GM21723 (cell line): ENCODE data around the gene GGT7.
"Not testable (repeated sequence)": the region's sequence is repeated elsewhere in the genome, so short reads cannot be mapped to it uniquely, and the experiment has no call there.

Experiments
- ATAC-seq: cut with Tn5 transposase; IDR thresholded peaks from one replicate; pipeline ENCODE4 v1.9.1; 2021; ENCODE audit warnings: mild to moderate bottlenecking, moderate library complexity; ENCODE audit not compliant: unreplicated experiment

GGT7 gene

GRCh38 chr20:34872622-34873224, at the start of gene GGT7:
GGT7 (minus strand) TSS chr20:34872856; CDS start chr20:34872815, 41 bp downstream.
- ATAC-seq = peak; percentile 52

GRCh38 chr20:34921436-34921835, 48.8 kb upstream of the GGT7 start:
- no peak for ATAC-seq

GRCh38 chr20:34920055-34920454, 47.4 kb upstream of the GGT7 start:
- ATAC-seq = no peak

- no peak for ATAC-seq
Observed at GRCh38 chr20:34916774-34917354, 44.2 kb upstream of the GGT7 start.

GRCh38 chr20:34915749-34916455, 43.2 kb upstream of the GGT7 start:
- ATAC-seq = no peak

- no peak for ATAC-seq
Observed at GRCh38 chr20:34915131-34915530, 42.5 kb upstream of the GGT7 start.

GRCh38 chr20:34907616-34908469, 35.2 kb upstream of the GGT7 start:
- ATAC-seq = no peak

- no peak for ATAC-seq
Observed at GRCh38 chr20:34904202-34904621, 31.6 kb upstream of the GGT7 start.

GRCh38 chr20:34898731-34899130, 26.1 kb upstream of the GGT7 start:
- not testable (repeated sequence) for ATAC-seq

GRCh38 chr20:34898129-34898528, 25.5 kb upstream of the GGT7 start:
- ATAC-seq = not testable (repeated sequence)

GRCh38 chr20:34896086-34896621, 23.5 kb upstream of the GGT7 start:
- no peak for ATAC-seq

GRCh38 chr20:34895465-34895864, 22.8 kb upstream of the GGT7 start:
- ATAC-seq = no peak

- ATAC-seq = no peak
Observed at GRCh38 chr20:34894723-34895122, 22.1 kb upstream of the GGT7 start.

GRCh38 chr20:34892671-34893070, 20.0 kb upstream of the GGT7 start:
- no peak for ATAC-seq

GRCh38 chr20:34891166-34892062, 18.8 kb upstream of the GGT7 start:
- ATAC-seq = no peak

- no peak for ATAC-seq
Observed at GRCh38 chr20:34888468-34888867, 15.8 kb upstream of the GGT7 start.

GRCh38 chr20:34887023-34887422, 14.4 kb upstream of the GGT7 start:
- no peak for ATAC-seq

- no peak for ATAC-seq
Observed at GRCh38 chr20:34886122-34886521, 13.5 kb upstream of the GGT7 start.

GRCh38 chr20:34884260-34884659, 11.6 kb upstream of the GGT7 start:
- no peak for ATAC-seq

- no peak for ATAC-seq
Observed at GRCh38 chr20:34883809-34884208, 11.2 kb upstream of the GGT7 start.
